ENCODE results near the gene SOX5.

GRCh38 chr12:23576372-23576771, 373.1 kb downstream of the SOX5 start:
- TF ChIP-seq CTCF (conservative IDR thresholded peaks at IDR 0.05 in 1 of 2, IDR thresholded peaks at IDR 0.05 in 1 of 2; ENCODE audit: low read depth in 1 of 2, low read length in 2 of 2) (no peak), EZH2 (IDR thresholded peaks at IDR 0.05; ENCODE audit: low read length, missing control alignments) (no peak)
